ENCODE results near the gene SLC2A9.

Gene SLC2A9

GRCh38 chr4:9861561-9861960 is 159.7 kb downstream of the SLC2A9 start:
- H3K36me3 ChIP-seq (ENCODE audit: control insufficient read depth, insufficient read depth, low read length) = no peaks in the 10 kb centered on the region
- H3K4me1 ChIP-seq (ENCODE audit: control insufficient read depth, insufficient read depth, low read length, poor library complexity, severe bottlenecking) = no peaks in the 10 kb centered on the region
- no peak for DNase-seq
- H3K27me3 ChIP-seq (replicated peaks; ENCODE audit: control insufficient read depth, insufficient read depth, low read length, poor library complexity, severe bottlenecking) = no peaks in the 10 kb centered on the region
- no peaks in the 10 kb centered on the region for H3K9me3 ChIP-seq (ENCODE audit: control insufficient read depth, low read length)
- no peak overlapping the region for H3K4me3 ChIP-seq (ENCODE audit: insufficient read depth, low read depth, low read length, poor library complexity, severe bottlenecking)
- H3K27ac ChIP-seq (ENCODE audit: insufficient read depth, low read length, poor library complexity, severe bottlenecking) = no peak overlapping the region

GRCh38 chr4:9859810-9860209 is 161.5 kb downstream of the SLC2A9 start:
- Histone ChIP-seq H3K4me1 (ENCODE audit: control insufficient read depth, insufficient read depth, low read length, poor library complexity, severe bottlenecking) (no peaks in the 10 kb centered on the region), H3K27me3 (replicated peaks; ENCODE audit: control insufficient read depth, insufficient read depth, low read length, poor library complexity, severe bottlenecking) (no peaks in the 10 kb centered on the region), H3K36me3 (ENCODE audit: control insufficient read depth, insufficient read depth, low read length) (no peaks in the 10 kb centered on the region), H3K27ac (ENCODE audit: insufficient read depth, low read length, poor library complexity, severe bottlenecking) (no peak overlapping the region), H3K9me3 (ENCODE audit: control insufficient read depth, low read length) (no peaks in the 10 kb centered on the region), H3K4me3 (ENCODE audit: insufficient read depth, low read depth, low read length, poor library complexity, severe bottlenecking) (no peak overlapping the region)
- DNase-seq = no peak

GRCh38 chr4:9849538-9849920 is 171.8 kb downstream of the SLC2A9 start:
- Histone ChIP-seq H3K9me3 (ENCODE audit: control insufficient read depth, low read length) (no peaks in the 10 kb centered on the region), H3K4me3 (ENCODE audit: insufficient read depth, low read depth, low read length, poor library complexity, severe bottlenecking) (no peak overlapping the region), H3K36me3 (ENCODE audit: control insufficient read depth, insufficient read depth, low read length) (no peaks in the 10 kb centered on the region), H3K27me3 (replicated peaks; ENCODE audit: control insufficient read depth, insufficient read depth, low read length, poor library complexity, severe bottlenecking) (no peaks in the 10 kb centered on the region), H3K4me1 (ENCODE audit: control insufficient read depth, insufficient read depth, low read length, poor library complexity, severe bottlenecking) (no peaks in the 10 kb centered on the region), H3K27ac (ENCODE audit: insufficient read depth, low read length, poor library complexity, severe bottlenecking) (no peak overlapping the region)
- no peak for DNase-seq

DNA sequence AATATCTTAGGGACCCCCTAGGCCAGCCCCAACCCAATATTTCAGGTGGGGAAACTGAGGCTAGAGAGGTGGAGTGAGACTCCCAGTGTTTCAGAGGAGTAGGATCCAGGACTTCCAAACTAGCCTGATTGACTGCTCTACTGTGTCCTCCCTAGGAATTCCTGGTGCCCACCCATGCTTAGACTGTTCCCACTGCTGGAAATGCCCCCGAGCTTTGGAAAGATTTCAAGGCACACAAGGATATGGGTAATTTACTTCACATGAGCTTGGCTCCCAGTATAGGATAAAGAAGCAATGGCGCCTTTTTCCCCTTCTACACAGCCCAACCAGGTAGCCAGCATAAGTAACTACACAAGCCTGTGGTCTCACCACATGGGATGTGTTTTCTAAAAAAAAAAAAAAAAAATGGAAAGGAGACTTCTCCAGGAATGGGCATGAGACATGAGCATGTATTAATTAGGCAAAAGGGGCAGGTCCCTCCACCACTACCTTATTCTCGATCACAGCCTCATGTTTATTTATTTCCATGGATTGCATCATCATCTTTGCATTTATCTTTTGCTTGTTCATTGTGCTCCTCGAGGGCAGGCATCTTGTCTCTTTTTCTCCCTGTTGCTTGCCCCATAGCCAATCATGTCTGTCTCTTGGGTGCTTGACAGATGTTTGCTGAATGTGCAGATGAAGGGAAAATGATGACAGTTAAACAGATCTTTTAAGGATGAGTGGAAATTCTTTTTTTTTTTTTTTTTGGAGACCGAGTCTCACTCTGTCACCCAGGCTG is 173.1 kb downstream of the SLC2A9 start:
- no peak for DNase-seq
- no peaks in the 10 kb centered on the region for H3K36me3 ChIP-seq (ENCODE audit: control insufficient read depth, insufficient read depth, low read length)
- H3K4me3 ChIP-seq (ENCODE audit: insufficient read depth, low read depth, low read length, poor library complexity, severe bottlenecking) = no peak overlapping the region
- no peaks in the 10 kb centered on the region for H3K4me1 ChIP-seq (ENCODE audit: control insufficient read depth, insufficient read depth, low read length, poor library complexity, severe bottlenecking)
- no peaks in the 10 kb centered on the region for H3K9me3 ChIP-seq (ENCODE audit: control insufficient read depth, low read length)
- H3K27me3 ChIP-seq (replicated peaks; ENCODE audit: control insufficient read depth, insufficient read depth, low read length, poor library complexity, severe bottlenecking) = no peaks in the 10 kb centered on the region
- no peak overlapping the region for H3K27ac ChIP-seq (ENCODE audit: insufficient read depth, low read length, poor library complexity, severe bottlenecking)

DNA sequence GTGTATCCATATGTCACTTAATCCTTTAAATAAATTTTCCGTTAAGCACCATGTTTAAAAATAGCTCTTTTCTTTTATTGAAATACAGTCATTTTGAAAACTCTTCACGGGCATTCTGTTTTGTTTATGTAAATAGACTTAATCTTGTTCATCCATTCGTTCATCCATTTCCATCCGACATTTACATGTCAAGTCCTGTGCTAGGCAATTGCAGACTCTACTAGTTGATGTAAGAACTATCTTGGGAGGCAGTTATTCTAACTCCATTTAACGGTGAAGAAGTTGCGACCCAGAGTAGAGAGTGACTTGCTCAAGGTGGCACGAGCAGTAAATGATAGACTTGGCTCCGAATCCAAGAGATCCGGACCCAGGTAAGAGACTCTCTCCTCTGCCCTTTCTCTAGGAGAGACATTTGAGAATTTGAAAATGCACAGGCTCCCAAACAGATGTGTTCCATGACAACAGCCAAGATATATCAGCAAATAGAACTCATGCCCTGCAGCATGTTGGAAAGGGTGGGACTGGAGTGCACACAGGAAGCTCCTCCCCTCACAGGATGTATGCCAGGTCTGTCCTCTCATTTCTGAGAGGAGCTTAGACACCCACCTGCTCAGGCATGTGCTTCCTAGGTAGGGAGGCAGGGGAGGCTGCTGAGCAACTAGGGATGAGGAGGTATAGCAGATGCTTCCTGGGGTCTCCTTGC is 175.4 kb downstream of the SLC2A9 start:
- Histone ChIP-seq H3K27ac (ENCODE audit: insufficient read depth, low read length, poor library complexity, severe bottlenecking) (no peak overlapping the region), H3K9me3 (ENCODE audit: control insufficient read depth, low read length) (no peaks in the 10 kb centered on the region), H3K4me3 (ENCODE audit: insufficient read depth, low read depth, low read length, poor library complexity, severe bottlenecking) (no peak overlapping the region), H3K36me3 (ENCODE audit: control insufficient read depth, insufficient read depth, low read length) (no peaks in the 10 kb centered on the region), H3K27me3 (replicated peaks; ENCODE audit: control insufficient read depth, insufficient read depth, low read length, poor library complexity, severe bottlenecking) (no peaks in the 10 kb centered on the region), H3K4me1 (ENCODE audit: control insufficient read depth, insufficient read depth, low read length, poor library complexity, severe bottlenecking) (no peaks in the 10 kb centered on the region)
- DNase-seq = no peak

- Histone ChIP-seq H3K9me3 (ENCODE audit: control insufficient read depth, low read length) (no peaks in the 10 kb centered on the region), H3K4me3 (ENCODE audit: insufficient read depth, low read depth, low read length, poor library complexity, severe bottlenecking) (no peak overlapping the region), H3K27ac (ENCODE audit: insufficient read depth, low read length, poor library complexity, severe bottlenecking) (no peak overlapping the region), H3K4me1 (ENCODE audit: control insufficient read depth, insufficient read depth, low read length, poor library complexity, severe bottlenecking) (no peaks in the 10 kb centered on the region), H3K27me3 (replicated peaks; ENCODE audit: control insufficient read depth, insufficient read depth, low read length, poor library complexity, severe bottlenecking) (no peaks in the 10 kb centered on the region), H3K36me3 (ENCODE audit: control insufficient read depth, insufficient read depth, low read length) (no peaks in the 10 kb centered on the region)
- no peak for DNase-seq
Observed at GRCh38 chr4:9841072-9841471, 180.2 kb downstream of the SLC2A9 start.

- H3K27ac ChIP-seq (ENCODE audit: insufficient read depth, low read length, poor library complexity, severe bottlenecking) = no peak overlapping the region
- no peaks in the 10 kb centered on the region for H3K4me1 ChIP-seq (ENCODE audit: control insufficient read depth, insufficient read depth, low read length, poor library complexity, severe bottlenecking)
- no peak overlapping the region for H3K4me3 ChIP-seq (ENCODE audit: insufficient read depth, low read depth, low read length, poor library complexity, severe bottlenecking)
- no peaks in the 10 kb centered on the region for H3K27me3 ChIP-seq (replicated peaks; ENCODE audit: control insufficient read depth, insufficient read depth, low read length, poor library complexity, severe bottlenecking)
- H3K9me3 ChIP-seq (ENCODE audit: control insufficient read depth, low read length) = no peaks in the 10 kb centered on the region
- no peak for DNase-seq
- H3K36me3 ChIP-seq (ENCODE audit: control insufficient read depth, insufficient read depth, low read length) = no peaks in the 10 kb centered on the region
Observed at GRCh38 chr4:9835430-9835829, 185.9 kb downstream of the SLC2A9 start.

DNA sequence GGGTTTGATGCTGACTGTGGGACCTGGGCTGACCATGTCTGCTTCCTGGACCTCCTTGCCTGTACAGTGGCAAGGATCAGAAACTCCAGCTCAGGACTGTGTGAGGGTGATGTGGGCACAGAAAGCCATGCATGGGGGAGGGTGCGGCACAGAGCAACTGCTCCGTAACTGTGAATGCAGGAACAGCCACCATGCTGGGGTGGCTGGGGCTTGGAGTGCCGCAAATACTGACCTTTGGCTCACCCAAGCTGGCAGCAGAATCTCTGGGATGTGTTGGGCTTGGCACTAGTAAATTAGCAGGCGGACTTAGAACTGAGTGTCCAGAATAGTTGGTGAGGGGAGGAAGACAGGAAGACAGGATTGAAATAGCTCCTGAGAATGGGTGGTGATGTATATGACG is 187.9 kb downstream of the SLC2A9 start:
- Histone ChIP-seq H3K27ac (ENCODE audit: insufficient read depth, low read length, poor library complexity, severe bottlenecking) (no peak overlapping the region), H3K9me3 (ENCODE audit: control insufficient read depth, low read length) (no peaks in the 10 kb centered on the region), H3K27me3 (replicated peaks; ENCODE audit: control insufficient read depth, insufficient read depth, low read length, poor library complexity, severe bottlenecking) (no peaks in the 10 kb centered on the region), H3K4me3 (ENCODE audit: insufficient read depth, low read depth, low read length, poor library complexity, severe bottlenecking) (no peak overlapping the region), H3K4me1 (ENCODE audit: control insufficient read depth, insufficient read depth, low read length, poor library complexity, severe bottlenecking) (no peaks in the 10 kb centered on the region), H3K36me3 (ENCODE audit: control insufficient read depth, insufficient read depth, low read length) (no peaks in the 10 kb centered on the region)
- DNase-seq = no peak

DNA sequence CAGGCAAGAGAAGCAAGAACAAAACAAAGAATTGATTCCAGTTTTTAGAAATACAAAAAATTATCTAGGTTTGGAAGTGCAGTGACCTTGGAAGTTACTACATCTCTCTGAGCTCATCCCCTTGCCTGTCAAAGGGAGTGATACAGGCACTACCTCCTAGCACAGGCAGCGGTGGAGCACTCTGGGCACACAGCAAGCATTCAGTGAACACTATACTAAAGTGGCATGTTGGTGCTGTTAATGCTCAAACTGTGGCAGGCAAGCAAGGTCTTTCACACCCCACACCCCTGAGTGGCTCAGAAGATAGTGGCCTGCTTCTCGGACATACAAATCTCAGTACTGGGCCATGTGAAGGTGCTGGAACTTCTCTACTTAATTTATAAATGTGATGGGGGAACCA is 188.7 kb downstream of the SLC2A9 start:
- Histone ChIP-seq H3K27ac (ENCODE audit: insufficient read depth, low read length, poor library complexity, severe bottlenecking) (no peak overlapping the region), H3K36me3 (ENCODE audit: control insufficient read depth, insufficient read depth, low read length) (no peaks in the 10 kb centered on the region)

DNA sequence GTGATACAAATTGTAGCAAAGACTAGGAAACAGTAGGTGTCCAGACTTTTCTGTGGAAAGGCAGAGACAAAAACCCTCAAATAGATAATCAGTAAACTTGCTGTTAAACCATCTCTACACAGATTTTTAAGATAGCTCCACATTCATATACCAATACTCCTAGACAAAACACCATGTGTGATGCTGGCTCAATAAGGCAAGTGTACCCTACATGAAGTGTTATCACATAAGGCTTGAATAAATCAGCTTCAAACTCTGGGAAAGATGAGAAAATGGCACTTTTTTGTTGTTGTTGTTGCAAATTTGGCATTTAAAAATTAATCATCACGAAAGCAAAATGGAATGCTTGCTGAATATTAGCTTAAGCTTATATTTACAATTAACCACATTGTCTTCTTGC is 194.7 kb downstream of the SLC2A9 start:
- Histone ChIP-seq H3K4me1 (ENCODE audit: control insufficient read depth, insufficient read depth, low read length, poor library complexity, severe bottlenecking) (no peaks in the 10 kb centered on the region), H3K27ac (ENCODE audit: insufficient read depth, low read length, poor library complexity, severe bottlenecking) (no peak overlapping the region), H3K4me3 (ENCODE audit: insufficient read depth, low read depth, low read length, poor library complexity, severe bottlenecking) (no peak overlapping the region), H3K27me3 (replicated peaks; ENCODE audit: control insufficient read depth, insufficient read depth, low read length, poor library complexity, severe bottlenecking) (no peaks in the 10 kb centered on the region), H3K36me3 (ENCODE audit: control insufficient read depth, insufficient read depth, low read length) (no peaks in the 10 kb centered on the region), H3K9me3 (ENCODE audit: control insufficient read depth, low read length) (no peaks in the 10 kb centered on the region)
- no peak for DNase-seq

More for the DNA sequence above, 188.7 kb downstream of the SLC2A9 start:
- no peaks in the 10 kb centered on the region for H3K27me3 ChIP-seq (replicated peaks; ENCODE audit: control insufficient read depth, insufficient read depth, low read length, poor library complexity, severe bottlenecking)
- H3K4me1 ChIP-seq (ENCODE audit: control insufficient read depth, insufficient read depth, low read length, poor library complexity, severe bottlenecking) = no peaks in the 10 kb centered on the region
- no peak overlapping the region for H3K4me3 ChIP-seq (ENCODE audit: insufficient read depth, low read depth, low read length, poor library complexity, severe bottlenecking)
- DNase-seq = no peak
- H3K9me3 ChIP-seq (ENCODE audit: control insufficient read depth, low read length) = no peaks in the 10 kb centered on the region

All from effector memory CD4-positive, alpha-beta T cell (primary cell).